HCT116 (cell line): ENCODE data around the gene CDH11. TPM values are rescaled to one million over a fixed set of nuclear protein-coding genes. Genes with fewer than 3 reads are reported as not detected.

Experiments used
- ATAC-seq: fragments of 200-7000 bp; cut with Tn5 transposase; 2 replicates; pipeline ENCODE4 v1.9.1; 2020; ENCODE audit warnings: mild to moderate bottlenecking, moderate library complexity
- BruUV-seq: library from RNA; stranded (reverse); fragments of 400-500 nt; replicated peaks from 2 replicates; lab custom pipeline; 2021; lab: Mats Ljungman, UMichigan
- CTCF ChIA-PET: fragments of 300-600 bp; sonication (Branson Sonifier 250); formaldehyde crosslinking; loops from one replicate; lab custom pipeline; 2021; ENCODE audit warnings: antibody characterized with exemption; lab: Charles Lee
- POLR2A ChIA-PET: fragments of 300-600, 350-600 bp; sonication (Branson Sonifier 250); formaldehyde crosslinking; loops from one replicate; lab custom pipeline; 2021; ENCODE audit warnings: antibody characterized with exemption; lab: Charles Lee
- RAD21 ChIA-PET, 2 experiments: fragments of 300-600 bp; sonication (Branson Sonifier 250); formaldehyde crosslinking; loops; one replicate each; lab custom pipeline; 2023; ENCODE audit warnings: low total read pairs in 2 of 2; ENCODE audit not compliant: uncharacterized antibody in 2 of 2, unreplicated experiment in 2 of 2, low non-redundant PET in 1 of 2; lab: Charles Lee
- DNase-seq: peaks from one replicate; pipeline ENCODE4 v3.0.0-alpha.2; 2010; ENCODE audit warnings: low read depth, low spot score
- H2AFZ ChIP-seq: fragments of 200-600 bp; shearing (Covaris generic), sonication (generic); 2 replicates; pipeline ENCODE4 v1.6.1; 2017; ENCODE audit warnings: low read depth, mixed run types, mixed read lengths, antibody characterized with exemption, low read length; ENCODE audit not compliant: poor library complexity, severe bottlenecking
- H3K27ac ChIP-seq: 2 replicates; pipeline ENCODE4 v1.5.1; 2012; ENCODE audit warnings: low read depth, low read length
- H3K27me3 ChIP-seq: fragments of 200-600 bp; sonication (generic); 2 replicates; pipeline ENCODE4 v1.6.1; 2016; ENCODE audit warnings: mixed run types, low read length, mixed read lengths; ENCODE audit not compliant: insufficient read depth
- H3K36me3 ChIP-seq, 2 experiments: fragments of 200-500 bp in 1 of 2; fragments of 200-600 bp in 1 of 2; sonication (Bioruptor generic) in 1 of 2; sonication (generic) in 1 of 2; 2 replicates each; pipeline versions ENCODE4 v1.5.1 to v1.6.1; 2014 to 2016; ENCODE audit warnings: low read length in 2 of 2, inconsistent platforms in 1 of 2, mixed read lengths in 1 of 2, mixed run types in 1 of 2; ENCODE audit not compliant: insufficient read depth in 2 of 2, control insufficient read depth in 1 of 2
- H3K4me1 ChIP-seq, 2 experiments: fragments of 200-600 bp in 1 of 2; sonication (generic) in 1 of 2; 2 replicates each; pipeline versions ENCODE4 v1.5.1 to v1.6.1; 2012 to 2017; ENCODE audit warnings: low read length in 2 of 2, inconsistent platforms in 1 of 2, mild to moderate bottlenecking in 1 of 2, mixed read lengths in 1 of 2, mixed run types in 1 of 2, moderate library complexity in 1 of 2; ENCODE audit not compliant: insufficient read depth in 2 of 2, control insufficient read depth in 1 of 2
- H3K4me2 ChIP-seq: fragments of 200-600 bp; sonication (generic); 2 replicates; pipeline ENCODE4 v1.6.1; 2017; ENCODE audit warnings: mixed run types, low read length, mixed read lengths
- H3K4me3 ChIP-seq, 2 experiments: fragments of 200-600 bp in 1 of 2; sonication (generic) in 1 of 2; replicated peaks in 1 of 2; 2 replicates each; pipeline ENCODE4 v1.5.1; 2011 to 2016; ENCODE audit warnings: low read length in 2 of 2, control low read depth in 1 of 2, low read depth in 1 of 2, mild to moderate bottlenecking in 1 of 2, mixed read lengths in 1 of 2, mixed run types in 1 of 2
- H3K79me2 ChIP-seq: fragments of 200-600 bp; sonication (generic); 2 replicates; pipeline ENCODE4 v1.6.1; 2017; ENCODE audit warnings: mild to moderate bottlenecking, mixed run types, low read length, moderate library complexity, mixed read lengths; ENCODE audit not compliant: insufficient read depth
- H3K9ac ChIP-seq: fragments of 200-600 bp; sonication (generic); 2 replicates; pipeline ENCODE4 v1.6.1; 2016; ENCODE audit warnings: low read length, mixed read lengths
- H3K9me2 ChIP-seq: fragments of 200-600 bp; sonication (generic), shearing (Covaris generic); 2 replicates; pipeline ENCODE4 v1.6.1; 2017; ENCODE audit warnings: mixed run types, mild to moderate bottlenecking, moderate library complexity; ENCODE audit not compliant: insufficient read depth
- H3K9me3 ChIP-seq, 2 experiments: fragments of 200-500 bp in 1 of 2; fragments of 200-600 bp in 1 of 2; sonication (Bioruptor generic) in 1 of 2; sonication (generic) in 1 of 2; 2 replicates each; pipeline ENCODE4 v1.6.1; 2014 to 2017; ENCODE audit warnings: low read length in 2 of 2, mixed read lengths in 2 of 2, inconsistent platforms in 1 of 2, low read depth in 1 of 2, mild to moderate bottlenecking in 1 of 2, mixed run types in 1 of 2, moderate library complexity in 1 of 2; ENCODE audit not compliant: control insufficient read depth in 1 of 2, insufficient read depth in 1 of 2
- H4K20me1 ChIP-seq: fragments of 200-600 bp; sonication (generic), shearing (Covaris generic); 2 replicates; pipeline ENCODE4 v1.6.1; 2017; ENCODE audit warnings: mixed run types, mild to moderate bottlenecking, moderate library complexity; ENCODE audit not compliant: insufficient read depth
- ATF3 ChIP-seq: IDR thresholded peaks from 2 replicates; pipeline ENCODE4 v1.6.1; 2012
- CBX3 ChIP-seq: IDR thresholded peaks from 2 replicates; pipeline ENCODE4 v1.6.1; 2012; ENCODE audit warnings: low read depth
- CEBPB ChIP-seq: IDR thresholded peaks from 2 replicates; pipeline ENCODE4 v1.6.1; 2012; ENCODE audit warnings: low read depth
- EGR1 ChIP-seq: IDR thresholded peaks from 2 replicates; pipeline ENCODE4 v1.6.1; 2012; ENCODE audit warnings: low read depth
- ELF1 ChIP-seq: IDR thresholded peaks from 2 replicates; pipeline ENCODE4 v1.6.1; 2012; ENCODE audit warnings: low read depth, borderline replicate concordance
- EZH2phosphoT487 ChIP-seq: fragments of 200-600 bp; IDR thresholded peaks from 2 replicates; pipeline ENCODE4 v1.6.1; 2018; ENCODE audit warnings: antibody characterized with exemption, borderline replicate concordance
- FOSL1 ChIP-seq: IDR thresholded peaks from 2 replicates; pipeline ENCODE4 v1.6.1; 2012; ENCODE audit warnings: low read depth
- JUND ChIP-seq: IDR thresholded peaks from 2 replicates; pipeline ENCODE4 v1.6.1; 2012
- POLR2A ChIP-seq: IDR thresholded peaks from 2 replicates; pipeline ENCODE4 v1.7.0; 2011; ENCODE audit warnings: borderline replicate concordance; ENCODE audit not compliant: insufficient read depth, insufficient read length; ENCODE audit errors: extremely low read depth
- POLR2AphosphoS5 ChIP-seq: IDR thresholded peaks from 2 replicates; pipeline ENCODE4 v1.6.1; 2011; ENCODE audit warnings: mild to moderate bottlenecking, low read depth, low read length, moderate library complexity
- RAD21 ChIP-seq: IDR thresholded peaks from 2 replicates; pipeline ENCODE4 v1.6.1; 2012; ENCODE audit warnings: low read depth, mild to moderate bottlenecking
- REST ChIP-seq: IDR thresholded peaks from 2 replicates; pipeline ENCODE4 v1.6.1; 2012; ENCODE audit warnings: low read depth
- SIN3A ChIP-seq: IDR thresholded peaks from 2 replicates; pipeline ENCODE4 v1.6.1; 2012; ENCODE audit warnings: low read depth
- SRF ChIP-seq: IDR thresholded peaks from 2 replicates; pipeline ENCODE4 v1.6.1; 2012; ENCODE audit warnings: low read depth
- TCF7L2 ChIP-seq: IDR thresholded peaks from 2 replicates; pipeline ENCODE4 v1.7.0; 2011; ENCODE audit warnings: borderline replicate concordance, inconsistent platforms; ENCODE audit not compliant: insufficient read depth, insufficient read length; ENCODE audit errors: extremely low read depth
- ZNF274 ChIP-seq: fragments of 200-500 bp; sonication (Bioruptor generic); IDR thresholded peaks from 2 replicates; pipeline ENCODE4 v1.6.1; 2014; ENCODE audit warnings: mild to moderate bottlenecking, low read depth, low read length, inconsistent platforms
- intact Hi-C: fragments of 100-400 bp; cut with micrococcal nuclease; formaldehyde crosslinking; loops from 2 replicates; pipeline ENCODE4 v1.10.0; 2022
- total RNA-seq: library from RNA; stranded (reverse); gene quantifications from one replicate; pipeline ENCODE4 v1.2.1, GENCODE V29; 2021; ENCODE audit not compliant: unreplicated experiment
- TF ChIP-seq, protein P1 (sequence below): IDR thresholded peaks from 2 replicates; pipeline ENCODE4 v1.6.1; 2011; ENCODE audit warnings: mild to moderate bottlenecking, low read length, moderate library complexity; ENCODE audit not compliant: insufficient replicate concordance; ENCODE audit errors: extremely low read depth

CDH11 gene
- total RNA-seq, 1 experiment from 2014 or later, result 0.52 TPM

- no peak overlapping the region for H3K9ac ChIP-seq
- no peaks in the 10 kb centered on the region for H3K27me3 ChIP-seq
- H3K9me3 ChIP-seq, result peaks cover 0 to 22% of the 10 kb centered on the region in 2 experiments; a peak in 2 of 4 replicates
- no peaks in the 10 kb centered on the region for H4K20me1 ChIP-seq
- H3K36me3 ChIP-seq, result no peaks in the 10 kb centered on the region
- intact Hi-C loops, result no loop called here
- no peaks in the 10 kb centered on the region for H3K4me1 ChIP-seq
- ChIA-PET RAD21 (no interaction called here), POLR2A (no interaction called here), CTCF (no interaction called here)
- no peak for DNase-seq
- no peak for ATAC-seq
- H3K4me2 ChIP-seq, result no peak overlapping the region
- no peaks in the 10 kb centered on the region for H3K9me2 ChIP-seq
- no peak overlapping the region for H2AFZ ChIP-seq
- BruUV-seq, result no TSS peak
- no peak overlapping the region for H3K4me3 ChIP-seq
- TF ChIP-seq FOSL1 (no peak), SRF (no peak), ELF1 (no peak), EZH2phosphoT487 (no peak), CBX3 (no peak), POLR2AphosphoS5 (no peak), ZNF274 (no peak), JUND (no peak), TCF7L2 (no peak), POLR2A (no peak), EGR1 (no peak), CEBPB (no peak), REST (no peak), SIN3A (no peak), ATF3 (no peak), RAD21 (no peak)
- TF ChIP-seq, protein P1, sequence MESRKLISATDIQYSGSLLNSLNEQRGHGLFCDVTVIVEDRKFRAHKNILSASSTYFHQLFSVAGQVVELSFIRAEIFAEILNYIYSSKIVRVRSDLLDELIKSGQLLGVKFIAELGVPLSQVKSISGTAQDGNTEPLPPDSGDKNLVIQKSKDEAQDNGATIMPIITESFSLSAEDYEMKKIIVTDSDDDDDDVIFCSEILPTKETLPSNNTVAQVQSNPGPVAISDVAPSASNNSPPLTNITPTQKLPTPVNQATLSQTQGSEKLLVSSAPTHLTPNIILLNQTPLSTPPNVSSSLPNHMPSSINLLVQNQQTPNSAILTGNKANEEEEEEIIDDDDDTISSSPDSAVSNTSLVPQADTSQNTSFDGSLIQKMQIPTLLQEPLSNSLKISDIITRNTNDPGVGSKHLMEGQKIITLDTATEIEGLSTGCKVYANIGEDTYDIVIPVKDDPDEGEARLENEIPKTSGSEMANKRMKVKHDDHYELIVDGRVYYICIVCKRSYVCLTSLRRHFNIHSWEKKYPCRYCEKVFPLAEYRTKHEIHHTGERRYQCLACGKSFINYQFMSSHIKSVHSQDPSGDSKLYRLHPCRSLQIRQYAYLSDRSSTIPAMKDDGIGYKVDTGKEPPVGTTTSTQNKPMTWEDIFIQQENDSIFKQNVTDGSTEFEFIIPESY, result no peak
- no peaks in the 10 kb centered on the region for H3K79me2 ChIP-seq
- H3K27ac ChIP-seq, result no peak overlapping the region
Observed at GRCh38 chr16:65070831-65071432, 50.9 kb downstream of the CDH11 start.
